ENCODE data around the gene CEP85. TPM values are rescaled to one million over a fixed set of nuclear protein-coding genes. Genes with fewer than 3 reads are reported as not detected.

CEP85 gene
- total and polyA plus RNA-seq, 2 of the 13 experiments (the other 11 are each of a cell fraction or from before 2014, with no cell fraction given): 16.1 to 26.7 TPM

DNA sequence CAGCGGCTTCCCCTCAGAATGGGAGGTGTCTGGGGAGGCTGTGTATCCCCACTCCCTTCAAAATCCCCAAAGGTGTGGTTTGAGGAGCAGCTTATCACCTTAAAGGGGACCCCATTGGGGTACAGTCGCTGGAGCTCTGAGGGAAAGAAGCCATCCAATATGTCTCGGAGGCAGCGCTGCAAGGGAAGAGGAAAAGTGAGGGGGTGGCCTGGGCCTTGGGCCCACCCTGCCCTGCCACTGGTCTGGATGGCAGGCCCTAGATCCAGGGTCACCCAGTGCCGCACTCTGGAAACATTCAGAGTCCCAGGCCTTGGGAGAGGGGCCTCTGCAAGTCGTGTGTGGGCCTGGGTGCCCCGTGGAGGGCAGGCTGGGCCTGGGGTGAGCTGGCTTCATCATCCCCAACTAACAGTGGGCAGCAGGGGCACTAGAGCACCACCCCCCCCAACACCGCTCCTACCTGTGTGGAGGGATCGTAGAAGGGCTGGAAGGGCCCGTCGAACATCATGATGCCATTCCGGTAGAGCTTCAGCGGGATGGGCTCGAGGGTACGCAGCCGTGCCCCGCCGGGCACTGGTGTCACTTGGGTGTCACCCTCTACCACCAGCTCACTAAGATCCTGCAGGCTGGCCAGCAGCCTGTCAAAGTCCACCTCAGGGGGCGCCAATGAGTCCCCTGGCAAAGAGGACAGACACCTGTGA, 51.5 kb downstream of the CEP85 start:
- ChIA-PET CTCF (ENCODE audit: low intra/inter-chr PET ratio, low total read pairs) (interaction anchor here (0.7 to 3.4 kb wide), 6 partner anchors 8 to 132 kb away, joined by 3 to 51 read pairs (median 22); no protein-coding TSS in a partner anchor), POLR2A (interaction anchor here (1.4 kb wide), 1 partner anchor 79 kb away, joined by 3 read pairs; no protein-coding TSS in a partner anchor)
- FAIRE-seq: peak; percentile 52
- no peaks in the 10 kb centered on the region for H3K9me3 ChIP-seq (ENCODE audit: low read length)
- H2AFZ ChIP-seq (ENCODE audit: low read length): no peak overlapping the region
- H3K27me3 ChIP-seq (ENCODE audit: control insufficient read depth in 1 of 2, insufficient read depth in 2 of 2, low read length in 2 of 2): no peaks in the 10 kb centered on the region
- H3K4me3 ChIP-seq (replicated peaks in 1 of 3; ENCODE audit: insufficient read depth in 1 of 3, low read depth in 2 of 3, low read length in 3 of 3): no peak overlapping the region
- peak; percentile 86 for ATAC-seq
- DNase-seq (ENCODE audit: low spot score): peak; percentile 73
- H3K36me3 ChIP-seq (replicated peaks in 1 of 2; ENCODE audit: control insufficient read depth in 1 of 2, insufficient read depth in 2 of 2, low read length in 2 of 2): no peaks in the 10 kb centered on the region; a peak in 1 of 5 replicates
- 77% methylated on average over 4 of the region's 19 CpGs for WGBS (ENCODE audit: low lambda C conversion rate)
- no peaks in the 10 kb centered on the region for H4K20me1 ChIP-seq (ENCODE audit: insufficient read depth, low read length)
- H3K4me1 ChIP-seq (ENCODE audit: insufficient read depth, low read length): peaks cover 8% of the 10 kb centered on the region
- in situ Hi-C loops (cut with HindIII; ENCODE audit: extremely low pct_ligation_motif_present, low pct_unique_long_range_greater_than_20kb): loop anchor here (5.0 kb wide), 1 partner anchor 77 kb away; no protein-coding TSS in a partner anchor
- H3K9ac ChIP-seq (ENCODE audit: insufficient read depth, low read depth, low read length): no peak overlapping the region
- intact Hi-C loops (cut with micrococcal nuclease; ENCODE audit: unreplicated experiment): loop anchor here (1.0 kb wide), 4 partner anchors 36 to 132 kb away; no protein-coding TSS in a partner anchor
- no peak overlapping the region for H3K27ac ChIP-seq (ENCODE audit: extremely low read length, insufficient read depth, low read length)
- H3K4me2 ChIP-seq (ENCODE audit: low read depth, low read length): no peak overlapping the region
- no TSS peak for BruUV-seq (replicated peaks)
- H3K79me2 ChIP-seq (ENCODE audit: insufficient read depth, low read length): no peaks in the 10 kb centered on the region
- TF ChIP-seq ZNF44 (CRISPR knock-in tag; IDR thresholded peaks at IDR 0.05) (no peak), KAT8 (CRISPR knock-in tag; IDR thresholded peaks at IDR 0.05) (no peak), ZSCAN25 (CRISPR knock-in tag; IDR thresholded peaks at IDR 0.05) (no peak), HNRNPH1 (optimal IDR thresholded peaks at IDR 0.05; ENCODE audit: low read depth, low read length) (no peak), PITX1 (CRISPR knock-in tag; IDR thresholded peaks at IDR 0.05) (peak; percentile 28; the same call in 1 of the 2 replicates), HNRNPLL (IDR thresholded peaks at IDR 0.05; ENCODE audit: low read depth, low read length, poor library complexity, severe bottlenecking) (peak; percentile 15), SMC3 (IDR thresholded peaks at IDR 0.05; ENCODE audit: low read length) (peak; percentile 49), ZNF605 (CRISPR knock-in tag; IDR thresholded peaks at IDR 0.05) (no peak), ZNF790 (CRISPR knock-in tag; IDR thresholded peaks at IDR 0.05; ENCODE audit: borderline replicate concordance) (no peak), MAZ (IDR thresholded peaks at IDR 0.05; ENCODE audit: borderline replicate concordance, low read depth, low read length) (no peak), MAZ (CRISPR knock-in tag; IDR thresholded peaks at IDR 0.05; ENCODE audit: low read depth) (no peak), PHF21A (CRISPR knock-in tag; IDR thresholded peaks at IDR 0.05) (no peak), ZNF207 (IDR thresholded peaks at IDR 0.05; ENCODE audit: borderline replicate concordance) (no peak), ZNF878 (CRISPR knock-in tag; IDR thresholded peaks at IDR 0.05) (no peak), ZNF367 (CRISPR knock-in tag; IDR thresholded peaks at IDR 0.05; ENCODE audit: borderline replicate concordance) (no peak), HIVEP1 (CRISPR knock-in tag; IDR thresholded peaks at IDR 0.05) (no peak), ZMYM2 (CRISPR knock-in tag; IDR thresholded peaks at IDR 0.05) (no peak), ZNF33A (CRISPR knock-in tag; IDR thresholded peaks at IDR 0.05; ENCODE audit: borderline replicate concordance) (no peak), XRCC5 (optimal IDR thresholded peaks at IDR 0.05; ENCODE audit: low read length) (peak; percentile 85)
- TF ChIP-seq, protein P1, sequence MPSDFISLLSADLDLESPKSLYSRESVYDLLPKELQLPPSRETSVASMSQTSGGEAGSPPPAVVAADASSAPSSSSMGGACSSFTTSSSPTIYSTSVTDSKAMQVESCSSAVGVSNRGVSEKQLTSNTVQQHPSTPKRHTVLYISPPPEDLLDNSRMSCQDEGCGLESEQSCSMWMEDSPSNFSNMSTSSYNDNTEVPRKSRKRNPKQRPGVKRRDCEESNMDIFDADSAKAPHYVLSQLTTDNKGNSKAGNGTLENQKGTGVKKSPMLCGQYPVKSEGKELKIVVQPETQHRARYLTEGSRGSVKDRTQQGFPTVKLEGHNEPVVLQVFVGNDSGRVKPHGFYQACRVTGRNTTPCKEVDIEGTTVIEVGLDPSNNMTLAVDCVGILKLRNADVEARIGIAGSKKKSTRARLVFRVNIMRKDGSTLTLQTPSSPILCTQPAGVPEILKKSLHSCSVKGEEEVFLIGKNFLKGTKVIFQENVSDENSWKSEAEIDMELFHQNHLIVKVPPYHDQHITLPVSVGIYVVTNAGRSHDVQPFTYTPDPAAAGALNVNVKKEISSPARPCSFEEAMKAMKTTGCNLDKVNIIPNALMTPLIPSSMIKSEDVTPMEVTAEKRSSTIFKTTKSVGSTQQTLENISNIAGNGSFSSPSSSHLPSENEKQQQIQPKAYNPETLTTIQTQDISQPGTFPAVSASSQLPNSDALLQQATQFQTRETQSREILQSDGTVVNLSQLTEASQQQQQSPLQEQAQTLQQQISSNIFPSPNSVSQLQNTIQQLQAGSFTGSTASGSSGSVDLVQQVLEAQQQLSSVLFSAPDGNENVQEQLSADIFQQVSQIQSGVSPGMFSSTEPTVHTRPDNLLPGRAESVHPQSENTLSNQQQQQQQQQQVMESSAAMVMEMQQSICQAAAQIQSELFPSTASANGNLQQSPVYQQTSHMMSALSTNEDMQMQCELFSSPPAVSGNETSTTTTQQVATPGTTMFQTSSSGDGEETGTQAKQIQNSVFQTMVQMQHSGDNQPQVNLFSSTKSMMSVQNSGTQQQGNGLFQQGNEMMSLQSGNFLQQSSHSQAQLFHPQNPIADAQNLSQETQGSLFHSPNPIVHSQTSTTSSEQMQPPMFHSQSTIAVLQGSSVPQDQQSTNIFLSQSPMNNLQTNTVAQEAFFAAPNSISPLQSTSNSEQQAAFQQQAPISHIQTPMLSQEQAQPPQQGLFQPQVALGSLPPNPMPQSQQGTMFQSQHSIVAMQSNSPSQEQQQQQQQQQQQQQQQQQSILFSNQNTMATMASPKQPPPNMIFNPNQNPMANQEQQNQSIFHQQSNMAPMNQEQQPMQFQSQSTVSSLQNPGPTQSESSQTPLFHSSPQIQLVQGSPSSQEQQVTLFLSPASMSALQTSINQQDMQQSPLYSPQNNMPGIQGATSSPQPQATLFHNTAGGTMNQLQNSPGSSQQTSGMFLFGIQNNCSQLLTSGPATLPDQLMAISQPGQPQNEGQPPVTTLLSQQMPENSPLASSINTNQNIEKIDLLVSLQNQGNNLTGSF (CRISPR knock-in tag; IDR thresholded peaks at IDR 0.05): no peak
- TF ChIP-seq, protein P2, sequence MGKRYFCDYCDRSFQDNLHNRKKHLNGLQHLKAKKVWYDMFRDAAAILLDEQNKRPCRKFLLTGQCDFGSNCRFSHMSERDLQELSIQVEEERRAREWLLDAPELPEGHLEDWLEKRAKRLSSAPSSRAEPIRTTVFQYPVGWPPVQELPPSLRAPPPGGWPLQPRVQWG (CRISPR knock-in tag; IDR thresholded peaks at IDR 0.05; ENCODE audit: borderline replicate concordance, low read depth): no peak

Measured in HepG2 (cell line).